ENCODE data around the gene CAPN2.
"Not testable (repeated sequence)": the region's sequence is repeated elsewhere in the genome, so short reads cannot be mapped to it uniquely, and the experiment has no call there.

DNA sequence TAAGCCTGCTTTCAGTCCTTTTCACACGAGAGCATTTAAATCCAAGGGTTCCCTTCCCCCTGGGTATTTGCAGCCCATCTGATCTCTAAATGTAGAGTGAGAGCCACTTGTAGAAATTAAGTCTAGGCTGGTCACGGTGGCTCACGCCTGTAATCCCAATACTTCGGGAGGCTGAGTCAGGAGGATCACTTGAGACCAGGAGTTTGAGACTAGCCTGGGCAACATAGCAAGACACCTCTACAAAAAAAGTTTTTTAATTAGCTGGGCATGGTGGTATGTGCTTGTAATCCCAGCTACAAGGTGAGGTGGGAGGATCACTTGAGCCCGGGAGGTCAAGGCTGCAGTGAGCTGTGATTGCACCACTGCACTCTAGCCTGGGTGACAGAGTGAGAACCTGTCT lies 24.3 kb downstream of the CAPN2 start:
- not testable (repeated sequence) for TF ChIP-seq CTCF (IDR thresholded peaks at IDR 0.05; ENCODE audit: low read depth, low read length); EZH2phosphoT487 (IDR thresholded peaks at IDR 0.05; ENCODE audit: low read depth)
